ENCODE measurements around the gene UTS2B.
A peak's percentile ranks its signal among the peaks of the same experiment; 100 is the strongest.

Gene UTS2B

GRCh38 chr3:191237047-191237882 is 93.1 kb downstream of the UTS2B start:
- Histone ChIP-seq H3K9me3 (ENCODE audit: control insufficient read depth, insufficient read depth, low read length) (no peaks in the 10 kb centered on the region), H3K36me3 (ENCODE audit: control insufficient read depth, insufficient read depth, low read length) (no peaks in the 10 kb centered on the region), H3K27me3 (ENCODE audit: control insufficient read depth, insufficient read depth, low read length) (no peaks in the 10 kb centered on the region), H3K27ac (ENCODE audit: low read depth, low read length) (peak overlapping the region; percentile 81), H3K9ac (ENCODE audit: low read depth, low read length) (no peak overlapping the region), H3K4me1 (ENCODE audit: control insufficient read depth, insufficient read depth, low read length) (peaks cover 54% of the 10 kb centered on the region), H3K4me3 (ENCODE audit: low read depth, low read length) (no peak overlapping the region)

- Histone ChIP-seq H3K4me3 (ENCODE audit: low read depth, low read length) (no peak overlapping the region), H3K27me3 (ENCODE audit: control insufficient read depth, insufficient read depth, low read length) (no peaks in the 10 kb centered on the region), H3K9me3 (ENCODE audit: control insufficient read depth, insufficient read depth, low read length) (no peaks in the 10 kb centered on the region), H3K9ac (ENCODE audit: low read depth, low read length) (no peak overlapping the region), H3K4me1 (ENCODE audit: control insufficient read depth, insufficient read depth, low read length) (peaks cover 54% of the 10 kb centered on the region), H3K27ac (ENCODE audit: low read depth, low read length) (no peak overlapping the region), H3K36me3 (ENCODE audit: control insufficient read depth, insufficient read depth, low read length) (no peaks in the 10 kb centered on the region)
Measured at GRCh38 chr3:191236646-191237045, 93.7 kb downstream of the UTS2B start.

GRCh38 chr3:191235331-191236314 is 94.7 kb downstream of the UTS2B start:
- Histone ChIP-seq H3K27ac (ENCODE audit: low read depth, low read length) (no peak overlapping the region), H3K9me3 (ENCODE audit: control insufficient read depth, insufficient read depth, low read length) (no peaks in the 10 kb centered on the region), H3K36me3 (ENCODE audit: control insufficient read depth, insufficient read depth, low read length) (no peaks in the 10 kb centered on the region), H3K9ac (ENCODE audit: low read depth, low read length) (no peak overlapping the region), H3K27me3 (ENCODE audit: control insufficient read depth, insufficient read depth, low read length) (no peaks in the 10 kb centered on the region), H3K4me1 (ENCODE audit: control insufficient read depth, insufficient read depth, low read length) (peaks cover 52% of the 10 kb centered on the region), H3K4me3 (ENCODE audit: low read depth, low read length) (no peak overlapping the region)

- Histone ChIP-seq H3K27ac (ENCODE audit: low read depth, low read length) (no peak overlapping the region), H3K4me3 (ENCODE audit: low read depth, low read length) (no peak overlapping the region), H3K36me3 (ENCODE audit: control insufficient read depth, insufficient read depth, low read length) (no peaks in the 10 kb centered on the region), H3K4me1 (ENCODE audit: control insufficient read depth, insufficient read depth, low read length) (peaks cover 38% of the 10 kb centered on the region), H3K9me3 (ENCODE audit: control insufficient read depth, insufficient read depth, low read length) (no peaks in the 10 kb centered on the region), H3K27me3 (ENCODE audit: control insufficient read depth, insufficient read depth, low read length) (no peaks in the 10 kb centered on the region), H3K9ac (ENCODE audit: low read depth, low read length) (no peak overlapping the region)
Measured at GRCh38 chr3:191234216-191234615, 96.1 kb downstream of the UTS2B start.

GRCh38 chr3:191227541-191227940 is 102.8 kb downstream of the UTS2B start:
- no peaks in the 10 kb centered on the region for H3K9me3 ChIP-seq (ENCODE audit: control insufficient read depth, insufficient read depth, low read length)
- no peak overlapping the region for H3K9ac ChIP-seq (ENCODE audit: low read depth, low read length)
- no peaks in the 10 kb centered on the region for H3K27me3 ChIP-seq (ENCODE audit: control insufficient read depth, insufficient read depth, low read length)
- no peak overlapping the region for H3K4me3 ChIP-seq (ENCODE audit: low read depth, low read length)
- H3K36me3 ChIP-seq (ENCODE audit: control insufficient read depth, insufficient read depth, low read length): no peaks in the 10 kb centered on the region
- H3K4me1 ChIP-seq (ENCODE audit: control insufficient read depth, insufficient read depth, low read length): no peaks in the 10 kb centered on the region
- no peak overlapping the region for H3K27ac ChIP-seq (ENCODE audit: low read depth, low read length)

GRCh38 chr3:191221638-191222037 is 108.7 kb downstream of the UTS2B start:
- Histone ChIP-seq H3K4me1 (ENCODE audit: control insufficient read depth, insufficient read depth, low read length) (no peaks in the 10 kb centered on the region), H3K27ac (ENCODE audit: low read depth, low read length) (no peak overlapping the region), H3K9ac (ENCODE audit: low read depth, low read length) (no peak overlapping the region), H3K9me3 (ENCODE audit: control insufficient read depth, insufficient read depth, low read length) (no peaks in the 10 kb centered on the region), H3K27me3 (ENCODE audit: control insufficient read depth, insufficient read depth, low read length) (no peaks in the 10 kb centered on the region), H3K36me3 (ENCODE audit: control insufficient read depth, insufficient read depth, low read length) (no peaks in the 10 kb centered on the region), H3K4me3 (ENCODE audit: low read depth, low read length) (no peak overlapping the region)

- Histone ChIP-seq H3K27ac (ENCODE audit: low read depth, low read length) (no peak overlapping the region), H3K36me3 (ENCODE audit: control insufficient read depth, insufficient read depth, low read length) (no peaks in the 10 kb centered on the region), H3K4me3 (ENCODE audit: low read depth, low read length) (no peak overlapping the region), H3K4me1 (ENCODE audit: control insufficient read depth, insufficient read depth, low read length) (no peaks in the 10 kb centered on the region), H3K9me3 (ENCODE audit: control insufficient read depth, insufficient read depth, low read length) (peaks cover 5% of the 10 kb centered on the region), H3K27me3 (ENCODE audit: control insufficient read depth, insufficient read depth, low read length) (no peaks in the 10 kb centered on the region), H3K9ac (ENCODE audit: low read depth, low read length) (no peak overlapping the region)
Measured at GRCh38 chr3:191220908-191221307, 109.4 kb downstream of the UTS2B start.

- peaks cover 12% of the 10 kb centered on the region for H3K9me3 ChIP-seq (ENCODE audit: control insufficient read depth, insufficient read depth, low read length)
- no peaks in the 10 kb centered on the region for H3K36me3 ChIP-seq (ENCODE audit: control insufficient read depth, insufficient read depth, low read length)
- no peaks in the 10 kb centered on the region for H3K27me3 ChIP-seq (ENCODE audit: control insufficient read depth, insufficient read depth, low read length)
- no peak overlapping the region for H3K9ac ChIP-seq (ENCODE audit: low read depth, low read length)
- H3K27ac ChIP-seq (ENCODE audit: low read depth, low read length): no peak overlapping the region
- H3K4me3 ChIP-seq (ENCODE audit: low read depth, low read length): no peak overlapping the region
- H3K4me1 ChIP-seq (ENCODE audit: control insufficient read depth, insufficient read depth, low read length): no peaks in the 10 kb centered on the region
Measured at GRCh38 chr3:191217301-191217700, 113.0 kb downstream of the UTS2B start.

All from HUES48 (cell line).